Suprapubic skin (tissue), 4 donors: ENCODE measurements around the gene ORC4.

ENCODE experiments used
- POLR2A ChIP-seq, 2 donors: fragments of 450-650 bp; IDR thresholded peaks; one replicate each; pipeline ENCODE4 v1.6.1; 2017; ENCODE audit warnings: antibody characterized with exemption in 2 of 2, mild to moderate bottlenecking in 2 of 2, moderate library complexity in 2 of 2
- POLR2AphosphoS5 ChIP-seq, 3 donors: sonication (generic); formaldehyde crosslinking; IDR thresholded peaks; one replicate each; pipeline ENCODE4 v1.6.1; 2017; ENCODE audit warnings: antibody characterized with exemption in 3 of 3
- TF ChIP-seq, protein P1 (sequence below), 2 donors: fragments of 200-600 bp in 1 of 2; fragments of 450-650 bp in 1 of 2; sonication (generic) in 1 of 2; IDR thresholded peaks; one replicate each; pipeline ENCODE4 v1.5.1; 2016 to 2019; ENCODE audit warnings: antibody characterized with exemption in 2 of 2, mild to moderate bottlenecking in 1 of 2, moderate library complexity in 1 of 2

DNA sequence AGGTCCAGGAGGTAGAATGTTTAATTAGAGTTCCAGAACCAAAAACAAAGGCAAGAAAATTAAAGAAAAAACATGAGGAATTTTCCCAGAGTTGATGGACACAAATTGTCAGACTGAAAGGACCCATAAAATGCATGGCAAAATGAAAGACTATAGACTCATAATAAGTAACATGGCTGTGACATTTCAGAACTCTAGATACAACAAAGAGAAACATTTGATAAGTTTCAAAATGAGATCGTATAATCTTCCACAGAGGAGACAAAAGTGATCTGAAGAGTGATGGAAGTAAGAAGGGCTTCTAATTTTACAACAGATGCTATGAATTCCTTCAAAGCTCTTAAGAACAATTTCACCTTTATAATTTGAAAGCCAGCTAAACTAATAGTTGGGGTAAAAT is 20.4 kb downstream of the ORC4 start:
- TF ChIP-seq POLR2A (IDR thresholded peaks at IDR 0.05) (no peak), POLR2AphosphoS5 (IDR thresholded peaks at IDR 0.05) (no peak)
- TF ChIP-seq, protein P1, sequence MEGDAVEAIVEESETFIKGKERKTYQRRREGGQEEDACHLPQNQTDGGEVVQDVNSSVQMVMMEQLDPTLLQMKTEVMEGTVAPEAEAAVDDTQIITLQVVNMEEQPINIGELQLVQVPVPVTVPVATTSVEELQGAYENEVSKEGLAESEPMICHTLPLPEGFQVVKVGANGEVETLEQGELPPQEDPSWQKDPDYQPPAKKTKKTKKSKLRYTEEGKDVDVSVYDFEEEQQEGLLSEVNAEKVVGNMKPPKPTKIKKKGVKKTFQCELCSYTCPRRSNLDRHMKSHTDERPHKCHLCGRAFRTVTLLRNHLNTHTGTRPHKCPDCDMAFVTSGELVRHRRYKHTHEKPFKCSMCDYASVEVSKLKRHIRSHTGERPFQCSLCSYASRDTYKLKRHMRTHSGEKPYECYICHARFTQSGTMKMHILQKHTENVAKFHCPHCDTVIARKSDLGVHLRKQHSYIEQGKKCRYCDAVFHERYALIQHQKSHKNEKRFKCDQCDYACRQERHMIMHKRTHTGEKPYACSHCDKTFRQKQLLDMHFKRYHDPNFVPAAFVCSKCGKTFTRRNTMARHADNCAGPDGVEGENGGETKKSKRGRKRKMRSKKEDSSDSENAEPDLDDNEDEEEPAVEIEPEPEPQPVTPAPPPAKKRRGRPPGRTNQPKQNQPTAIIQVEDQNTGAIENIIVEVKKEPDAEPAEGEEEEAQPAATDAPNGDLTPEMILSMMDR (IDR thresholded peaks at IDR 0.05): no peak
